Ishikawa (cell line): Measurements from ENCODE around the gene KLK14.

Source experiments
- REST ChIP-seq: IDR thresholded peaks from 2 replicates; pipeline ENCODE4 v1.6.1; 2012; ENCODE audit warnings: low read depth, mild to moderate bottlenecking
- TAF1 ChIP-seq: IDR thresholded peaks from 2 replicates; pipeline ENCODE4 v1.6.1; 2012; ENCODE audit warnings: low read depth, mild to moderate bottlenecking
- TCF12 ChIP-seq: IDR thresholded peaks from 2 replicates; pipeline ENCODE4 v1.6.1; 2012; ENCODE audit warnings: low read depth
- TEAD4 ChIP-seq: IDR thresholded peaks from 2 replicates; pipeline ENCODE4 v1.6.1; 2012
- YY1 ChIP-seq: IDR thresholded peaks from 2 replicates; pipeline ENCODE4 v1.6.1; 2012; ENCODE audit warnings: low read depth
- ZBTB7A ChIP-seq: IDR thresholded peaks from 2 replicates; pipeline ENCODE4 v1.6.1; 2012; ENCODE audit warnings: low read depth

- no peak for TF ChIP-seq YY1
- TF ChIP-seq REST, result no peak
- no peak for TF ChIP-seq TEAD4
- TF ChIP-seq TAF1, result no peak
- TF ChIP-seq TCF12, result no peak
- TF ChIP-seq ZBTB7A, result no peak
These were observed 11.6 kb downstream of the KLK14 start for GRCh38 chr19:51071095-51071405.
